ENCODE results near the gene MYT1.

Gene MYT1

DNA sequence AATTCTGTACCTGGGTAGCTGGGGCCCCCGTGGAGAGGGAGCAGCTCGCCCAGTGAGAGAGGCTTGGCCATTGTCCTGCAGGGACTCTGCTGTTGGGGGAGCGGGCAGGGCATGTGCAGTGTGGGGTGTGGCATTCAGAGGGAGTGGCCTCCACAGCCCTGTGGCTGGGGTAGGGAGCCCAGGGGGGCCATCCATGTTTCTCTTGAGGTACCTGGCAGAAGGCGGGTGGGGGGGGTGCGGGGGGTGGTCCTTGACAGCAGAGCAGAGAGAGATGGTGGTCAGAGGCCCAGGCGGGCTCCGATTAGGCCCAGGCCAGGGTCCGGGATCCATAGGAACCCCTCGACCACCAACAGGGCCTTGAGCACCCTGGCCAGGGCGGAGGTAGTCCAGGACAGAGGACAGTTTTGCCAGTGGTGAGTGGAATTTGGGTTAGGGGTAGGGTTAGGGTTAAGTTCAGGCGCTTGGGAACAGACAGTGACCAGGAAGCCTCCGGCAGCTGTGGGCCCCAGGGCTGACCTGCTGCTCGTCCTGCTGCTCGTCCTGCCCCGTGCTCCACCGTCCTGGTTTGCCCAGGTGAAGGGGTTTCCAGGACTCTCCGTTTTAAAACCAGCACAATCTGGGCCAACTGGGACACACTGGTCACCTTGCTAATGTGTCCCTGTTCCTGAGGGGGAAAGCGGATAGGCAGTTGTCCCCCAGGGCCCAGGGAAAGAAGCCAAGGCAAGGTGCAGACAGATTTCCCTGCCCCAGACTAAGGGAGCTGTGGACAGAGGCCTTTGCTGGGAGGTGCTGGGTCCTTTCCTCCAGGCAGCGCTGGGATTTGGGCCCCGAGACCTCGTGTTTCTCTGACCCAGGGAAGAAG, 24.8 kb upstream of the MYT1 start:
- DNase-seq (ENCODE audit: low read depth) = no peak

GRCh38 chr20:64140061-64140931, 24.0 kb upstream of the MYT1 start:
- DNase-seq (ENCODE audit: low read depth) = no peak

DNA sequence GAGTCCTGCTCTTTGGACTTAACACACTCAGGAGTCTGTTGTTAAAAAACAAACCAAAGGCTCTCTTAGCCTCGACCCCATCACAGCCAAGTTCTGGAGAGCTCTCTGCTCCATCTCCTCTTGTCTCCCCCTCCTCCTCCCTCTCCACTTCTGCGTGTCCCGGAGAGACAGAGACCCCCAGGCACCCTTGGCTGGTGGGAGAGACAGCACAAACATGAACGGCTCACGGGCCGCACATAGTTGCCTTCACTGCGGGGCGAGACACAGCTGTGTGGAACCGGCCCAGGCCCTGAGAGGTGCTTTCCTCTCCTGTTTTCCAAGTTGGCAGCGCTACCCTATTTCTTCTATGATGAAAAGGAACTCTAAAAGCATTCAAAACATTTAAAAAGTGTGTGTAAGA, 23.3 kb upstream of the MYT1 start:
- DNase-seq (ENCODE audit: low read depth) = no peak

- no peak for DNase-seq (ENCODE audit: low read depth)
Observed at GRCh38 chr20:64142590-64142989, 21.7 kb upstream of the MYT1 start.

- no peak for DNase-seq (ENCODE audit: low read depth)
Observed at GRCh38 chr20:64143018-64143801, 21.0 kb upstream of the MYT1 start.

- DNase-seq (ENCODE audit: low read depth) = no peak
Observed at GRCh38 chr20:64144144-64144912, 19.9 kb upstream of the MYT1 start.

- DNase-seq (ENCODE audit: low read depth) = no peak
Observed at GRCh38 chr20:64145458-64146300, 18.6 kb upstream of the MYT1 start.

GRCh38 chr20:64146301-64146935, 17.8 kb upstream of the MYT1 start:
- DNase-seq (ENCODE audit: low read depth) = no peak

GRCh38 chr20:64146936-64147477, 17.2 kb upstream of the MYT1 start:
- no peak for DNase-seq (ENCODE audit: low read depth)

GRCh38 chr20:64148581-64148980, 15.7 kb upstream of the MYT1 start:
- no peak for DNase-seq (ENCODE audit: low read depth)

GRCh38 chr20:64149141-64149540, 15.1 kb upstream of the MYT1 start:
- DNase-seq (ENCODE audit: low read depth) = no peak

- DNase-seq (ENCODE audit: low read depth) = no peak
Observed at GRCh38 chr20:64149809-64150560, 14.3 kb upstream of the MYT1 start.

- DNase-seq (ENCODE audit: low read depth) = no peak
Observed at GRCh38 chr20:64150756-64151632, 13.3 kb upstream of the MYT1 start.

DNA sequence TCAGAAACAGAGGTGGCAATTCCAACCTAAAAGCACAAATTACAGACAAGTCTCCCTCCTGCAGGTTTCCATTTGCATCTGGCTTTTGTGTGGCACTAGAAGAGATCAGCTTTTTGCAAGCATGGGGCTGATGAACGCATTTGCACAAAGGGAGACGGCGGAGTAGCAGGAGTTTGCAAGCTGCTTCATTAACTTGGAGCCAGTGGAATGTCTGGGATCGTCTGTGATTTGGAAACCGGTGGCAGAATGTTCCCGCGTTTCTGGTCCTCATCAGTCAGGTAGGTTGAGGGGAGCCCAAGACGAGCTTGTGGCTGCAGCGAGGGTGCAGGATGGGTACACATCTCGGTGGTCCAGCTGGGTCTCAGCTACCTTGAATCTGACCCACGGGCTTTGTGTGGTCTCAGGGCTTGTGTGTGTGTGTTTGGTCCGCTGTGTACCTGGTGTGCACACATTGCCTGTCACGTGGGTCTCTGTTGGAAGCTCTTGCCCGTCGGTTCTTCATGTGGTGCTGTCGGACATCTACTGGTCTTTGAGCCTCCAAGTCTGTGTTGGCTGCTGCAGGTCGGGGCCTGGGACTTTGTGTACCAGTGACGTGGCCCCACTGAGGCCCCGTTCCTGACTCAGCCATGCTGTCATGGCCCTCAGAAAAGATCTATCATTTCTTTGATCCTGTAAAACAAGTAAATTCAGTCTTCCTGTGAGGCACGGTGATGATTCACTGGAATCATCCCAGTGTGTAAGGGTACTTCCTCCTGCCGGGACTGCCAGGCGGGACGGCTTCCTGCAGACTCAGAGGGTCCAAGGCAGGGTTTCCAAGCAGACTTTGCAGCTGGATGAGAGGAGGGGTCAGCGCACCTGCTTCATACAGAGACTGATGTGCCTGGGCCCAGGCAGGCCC, 12.4 kb upstream of the MYT1 start:
- DNase-seq (ENCODE audit: low read depth) = no peak

- no peak for DNase-seq (ENCODE audit: low read depth)
Observed at GRCh38 chr20:64152906-64153305, 11.3 kb upstream of the MYT1 start.

DNA sequence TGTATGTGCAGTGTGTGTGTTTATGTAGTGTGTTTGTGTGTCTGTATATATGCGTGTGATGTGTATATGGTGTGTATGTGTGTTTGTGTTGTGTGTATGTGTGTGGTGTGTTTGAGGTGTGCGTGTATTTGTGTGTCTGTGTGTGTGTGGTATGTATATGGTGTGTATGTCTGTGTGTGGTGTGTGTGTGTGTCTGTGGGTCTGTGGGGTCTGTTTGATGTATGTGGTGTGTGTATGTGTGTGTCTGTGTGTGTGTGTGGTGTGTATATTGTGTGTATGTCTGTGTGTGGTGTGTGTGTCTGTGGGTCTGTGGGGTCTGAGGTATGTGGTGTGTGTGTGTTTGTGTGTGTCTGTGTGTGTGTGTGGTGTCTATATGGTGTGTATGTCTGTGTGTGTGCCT, 10.8 kb upstream of the MYT1 start:
- no peak for DNase-seq (ENCODE audit: low read depth)
